Measurements from ENCODE around the gene IFI27L1. TPM values are rescaled to one million over a fixed set of nuclear protein-coding genes. Genes with fewer than 3 reads are reported as not detected.

IFI27L1 gene
- total RNA-seq, 1 experiment from 2014 or later = 27.6 TPM

DNA sequence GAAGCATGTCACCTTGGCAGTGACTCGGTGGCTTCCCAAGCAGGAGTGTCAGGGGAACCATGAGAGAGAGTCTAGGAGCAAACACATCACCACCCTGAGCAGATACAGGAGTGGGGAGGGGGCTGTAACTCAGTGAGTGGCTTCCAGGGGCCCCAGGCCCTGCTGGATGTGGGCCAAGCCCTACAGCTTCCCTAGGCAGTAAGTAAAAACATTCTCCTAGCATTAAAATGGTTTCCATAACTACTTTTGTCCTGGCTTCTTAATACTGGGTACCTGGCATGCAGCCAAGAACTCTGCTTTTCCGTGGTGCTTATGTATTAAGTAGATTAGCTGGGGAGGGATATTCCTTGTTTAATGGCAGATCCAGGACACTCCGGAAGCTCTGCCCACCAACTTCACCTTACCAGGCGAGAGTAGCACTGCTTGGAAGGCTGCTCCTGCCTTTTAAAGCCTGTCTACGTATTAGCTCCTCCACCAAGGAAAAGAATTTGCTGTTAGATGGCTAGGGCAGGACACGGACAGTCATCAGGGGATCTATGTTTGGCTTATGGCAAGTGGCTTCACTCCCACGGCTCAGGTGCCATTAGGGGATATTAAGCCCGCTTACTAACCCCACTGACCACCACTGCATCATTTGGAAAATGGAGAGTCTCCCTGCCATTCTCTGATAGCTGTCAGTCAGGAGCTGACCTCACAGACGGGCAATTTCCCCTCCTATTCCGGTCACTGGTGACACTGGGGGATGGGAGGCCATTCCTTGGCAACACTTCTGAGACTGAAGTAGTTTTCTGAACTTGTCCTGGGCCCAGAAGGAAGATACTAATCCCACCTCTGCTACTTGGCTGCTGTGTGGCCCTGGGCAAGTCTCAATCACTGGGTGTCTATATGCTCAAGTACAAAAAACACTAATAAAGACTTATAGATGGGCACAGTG is 32.2 kb upstream of the IFI27L1 start:
- DNase-seq (ENCODE audit: low spot score) (no peak), ATAC-seq (no peak)
- Mint-ChIP-seq H3K27me3 (ENCODE audit: low read depth) (no peaks in the 10 kb centered on the region), H3K9me3 (no peaks in the 10 kb centered on the region), H3K27ac (no peak overlapping the region), H3K4me1 (peaks cover 11% of the 10 kb centered on the region), H3K4me3 (no peak overlapping the region), H3K36me3 (peaks cover 61% of the 10 kb centered on the region)
- ChIA-PET POLR2A (no interaction called here), CTCF (interaction anchor here (1.4 to 2.6 kb wide), 3 partner anchors 12 to 88 kb away, joined by 8 to 13 read pairs (median 9); no protein-coding TSS in a partner anchor)
- TF ChIP-seq, protein P1, sequence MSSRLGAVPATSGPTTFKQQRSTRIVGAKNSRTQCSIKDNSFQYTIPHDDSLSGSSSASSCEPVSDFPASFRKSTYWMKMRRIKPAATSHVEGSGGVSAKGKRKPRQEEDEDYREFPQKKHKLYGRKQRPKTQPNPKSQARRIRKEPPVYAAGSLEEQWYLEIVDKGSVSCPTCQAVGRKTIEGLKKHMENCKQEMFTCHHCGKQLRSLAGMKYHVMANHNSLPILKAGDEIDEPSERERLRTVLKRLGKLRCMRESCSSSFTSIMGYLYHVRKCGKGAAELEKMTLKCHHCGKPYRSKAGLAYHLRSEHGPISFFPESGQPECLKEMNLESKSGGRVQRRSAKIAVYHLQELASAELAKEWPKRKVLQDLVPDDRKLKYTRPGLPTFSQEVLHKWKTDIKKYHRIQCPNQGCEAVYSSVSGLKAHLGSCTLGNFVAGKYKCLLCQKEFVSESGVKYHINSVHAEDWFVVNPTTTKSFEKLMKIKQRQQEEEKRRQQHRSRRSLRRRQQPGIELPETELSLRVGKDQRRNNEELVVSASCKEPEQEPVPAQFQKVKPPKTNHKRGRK (CRISPR knock-in tag; IDR thresholded peaks at IDR 0.05; ENCODE audit: borderline replicate concordance) = no peak
- TF ChIP-seq GRHL2 (CRISPR knock-in tag; IDR thresholded peaks at IDR 0.05; ENCODE audit: insufficient replicate concordance, severe bottlenecking) (no peak), SP1 (CRISPR knock-in tag; conservative IDR thresholded peaks at IDR 0.05) (no peak), FOXK1 (CRISPR knock-in tag; IDR thresholded peaks at IDR 0.05) (no peak)
- TF ChIP-seq, protein P2, sequence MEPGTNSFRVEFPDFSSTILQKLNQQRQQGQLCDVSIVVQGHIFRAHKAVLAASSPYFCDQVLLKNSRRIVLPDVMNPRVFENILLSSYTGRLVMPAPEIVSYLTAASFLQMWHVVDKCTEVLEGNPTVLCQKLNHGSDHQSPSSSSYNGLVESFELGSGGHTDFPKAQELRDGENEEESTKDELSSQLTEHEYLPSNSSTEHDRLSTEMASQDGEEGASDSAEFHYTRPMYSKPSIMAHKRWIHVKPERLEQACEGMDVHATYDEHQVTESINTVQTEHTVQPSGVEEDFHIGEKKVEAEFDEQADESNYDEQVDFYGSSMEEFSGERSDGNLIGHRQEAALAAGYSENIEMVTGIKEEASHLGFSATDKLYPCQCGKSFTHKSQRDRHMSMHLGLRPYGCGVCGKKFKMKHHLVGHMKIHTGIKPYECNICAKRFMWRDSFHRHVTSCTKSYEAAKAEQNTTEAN (CRISPR knock-in tag; IDR thresholded peaks at IDR 0.05) = no peak
- TF ChIP-seq, protein P3, sequence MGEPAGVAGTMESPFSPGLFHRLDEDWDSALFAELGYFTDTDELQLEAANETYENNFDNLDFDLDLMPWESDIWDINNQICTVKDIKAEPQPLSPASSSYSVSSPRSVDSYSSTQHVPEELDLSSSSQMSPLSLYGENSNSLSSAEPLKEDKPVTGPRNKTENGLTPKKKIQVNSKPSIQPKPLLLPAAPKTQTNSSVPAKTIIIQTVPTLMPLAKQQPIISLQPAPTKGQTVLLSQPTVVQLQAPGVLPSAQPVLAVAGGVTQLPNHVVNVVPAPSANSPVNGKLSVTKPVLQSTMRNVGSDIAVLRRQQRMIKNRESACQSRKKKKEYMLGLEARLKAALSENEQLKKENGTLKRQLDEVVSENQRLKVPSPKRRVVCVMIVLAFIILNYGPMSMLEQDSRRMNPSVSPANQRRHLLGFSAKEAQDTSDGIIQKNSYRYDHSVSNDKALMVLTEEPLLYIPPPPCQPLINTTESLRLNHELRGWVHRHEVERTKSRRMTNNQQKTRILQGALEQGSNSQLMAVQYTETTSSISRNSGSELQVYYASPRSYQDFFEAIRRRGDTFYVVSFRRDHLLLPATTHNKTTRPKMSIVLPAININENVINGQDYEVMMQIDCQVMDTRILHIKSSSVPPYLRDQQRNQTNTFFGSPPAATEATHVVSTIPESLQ (CRISPR knock-in tag; IDR thresholded peaks at IDR 0.05) = no peak
- TF ChIP-seq, protein P4, sequence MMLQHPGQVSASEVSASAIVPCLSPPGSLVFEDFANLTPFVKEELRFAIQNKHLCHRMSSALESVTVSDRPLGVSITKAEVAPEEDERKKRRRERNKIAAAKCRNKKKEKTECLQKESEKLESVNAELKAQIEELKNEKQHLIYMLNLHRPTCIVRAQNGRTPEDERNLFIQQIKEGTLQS (CRISPR knock-in tag; conservative IDR thresholded peaks at IDR 0.05) = no peak

DNA sequence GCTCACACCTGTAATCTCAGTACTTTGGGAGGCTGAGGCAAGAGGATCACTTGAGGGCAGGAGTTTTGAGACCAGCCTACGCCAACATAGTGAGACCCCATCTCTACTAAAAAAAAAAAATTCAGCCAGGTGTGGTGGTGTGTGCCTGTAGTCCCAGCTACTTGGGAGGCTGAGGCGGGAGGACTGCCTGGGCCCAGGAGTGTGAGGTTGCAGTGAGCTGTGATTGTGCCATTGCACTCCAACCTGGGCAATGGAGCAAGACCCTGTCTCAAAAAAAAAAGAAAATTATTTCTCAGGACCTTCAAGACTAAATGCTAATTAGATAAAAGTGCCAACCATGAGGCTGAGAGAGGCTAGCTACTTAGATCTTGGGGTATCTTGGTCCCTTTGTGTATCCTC is 31.5 kb upstream of the IFI27L1 start:
- Mint-ChIP-seq H3K4me3 (no peak overlapping the region), H3K27me3 (ENCODE audit: low read depth) (no peaks in the 10 kb centered on the region), H3K9me3 (no peaks in the 10 kb centered on the region), H3K4me1 (peaks cover 11% of the 10 kb centered on the region), H3K36me3 (peaks cover 67% of the 10 kb centered on the region), H3K27ac (no peak overlapping the region)
- ATAC-seq (no peak), DNase-seq (ENCODE audit: low spot score) (no peak)
- ChIA-PET POLR2A (no interaction called here), CTCF (interaction anchor here (1.5 to 2.6 kb wide), 2 partner anchors 13 to 87 kb away, joined by 9 to 13 read pairs; no protein-coding TSS in a partner anchor)
- TF ChIP-seq GABPB1 (CRISPR knock-in tag; IDR thresholded peaks at IDR 0.05) (no peak), TCF7 (CRISPR knock-in tag; IDR thresholded peaks at IDR 0.05; ENCODE audit: low read depth) (no peak), ZNF416 (CRISPR knock-in tag; IDR thresholded peaks at IDR 0.05) (no peak), ZNF121 (CRISPR knock-in tag; IDR thresholded peaks at IDR 0.05) (0 out of 2 replicates have a peak, but pooled peaks have one; percentile 53), SMAD4 (CRISPR knock-in tag; IDR thresholded peaks at IDR 0.05) (no peak), MXD4 (CRISPR knock-in tag; IDR thresholded peaks at IDR 0.05; ENCODE audit: borderline replicate concordance) (no peak), TP53 (CRISPR knock-in tag; IDR thresholded peaks at IDR 0.05) (no peak)
- TF ChIP-seq, protein P5, sequence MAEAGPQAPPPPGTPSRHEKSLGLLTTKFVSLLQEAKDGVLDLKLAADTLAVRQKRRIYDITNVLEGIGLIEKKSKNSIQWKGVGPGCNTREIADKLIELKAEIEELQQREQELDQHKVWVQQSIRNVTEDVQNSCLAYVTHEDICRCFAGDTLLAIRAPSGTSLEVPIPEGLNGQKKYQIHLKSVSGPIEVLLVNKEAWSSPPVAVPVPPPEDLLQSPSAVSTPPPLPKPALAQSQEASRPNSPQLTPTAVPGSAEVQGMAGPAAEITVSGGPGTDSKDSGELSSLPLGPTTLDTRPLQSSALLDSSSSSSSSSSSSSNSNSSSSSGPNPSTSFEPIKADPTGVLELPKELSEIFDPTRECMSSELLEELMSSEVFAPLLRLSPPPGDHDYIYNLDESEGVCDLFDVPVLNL (CRISPR knock-in tag; IDR thresholded peaks at IDR 0.05; ENCODE audit: borderline replicate concordance, low read depth) = no peak

Measured in WTC11 (cell line).